Keratinocyte (primary cell): ENCODE data around the gene SCN1B. TPM values are rescaled to one million over a fixed set of nuclear protein-coding genes. Genes with fewer than 3 reads are reported as not detected.

Experiments
- DNase-seq: peaks from one replicate; pipeline ENCODE4 v3.0.0-alpha.2; 2011; ENCODE audit warnings: low read depth, missing footprints, low spot score
- FAIRE-seq: peaks from 2 replicates; lab custom pipeline; 2011; peaks lifted over from hg19 to GRCh38; lab: Jason Lieb, UNC
- H2AFZ ChIP-seq: 2 replicates; pipeline ENCODE4 v1.6.0; 2012; ENCODE audit warnings: low read length, control low read depth, inconsistent platforms; ENCODE audit not compliant: control insufficient read depth
- H3K27ac ChIP-seq: 2 replicates; pipeline ENCODE4 v1.5.1; 2011; ENCODE audit warnings: low read length; ENCODE audit not compliant: control insufficient read depth, insufficient read depth
- H3K27me3 ChIP-seq: 3 replicates; pipeline ENCODE4 v1.6.0; 2011; ENCODE audit warnings: low read length; ENCODE audit not compliant: control insufficient read depth, insufficient read depth; ENCODE audit errors: extremely low read depth
- H3K36me3 ChIP-seq, 2 experiments: 2 replicates in 1 of 2; 3 replicates in 1 of 2; pipeline ENCODE4 v1.5.1; 2011; ENCODE audit warnings: low read length in 2 of 2, mild to moderate bottlenecking in 1 of 2; ENCODE audit not compliant: control insufficient read depth in 2 of 2, insufficient read depth in 2 of 2; ENCODE audit errors: extremely low read depth in 1 of 2
- H3K4me1 ChIP-seq: 3 replicates; pipeline ENCODE4 v1.5.1; 2011; ENCODE audit warnings: low read length; ENCODE audit not compliant: control insufficient read depth, insufficient read depth; ENCODE audit errors: extremely low read depth
- H3K4me2 ChIP-seq: 3 replicates; pipeline ENCODE4 v1.6.0; 2011; ENCODE audit warnings: low read depth, low read length; ENCODE audit not compliant: control insufficient read depth, insufficient read depth; ENCODE audit errors: extremely low read depth
- H3K4me3 ChIP-seq, 3 experiments: fragments of 200-600 bp in 1 of 3; sonication (generic) in 1 of 3; 2 replicates in 2 of 3; 3 replicates in 1 of 3; pipeline ENCODE4 v1.5.1; 2011 to 2016; ENCODE audit warnings: low read length in 3 of 3, mild to moderate bottlenecking in 3 of 3, control low read depth in 2 of 3, inconsistent platforms in 1 of 3, low read depth in 1 of 3, mixed read lengths in 1 of 3, mixed run types in 1 of 3, moderate library complexity in 1 of 3; ENCODE audit not compliant: control insufficient read depth in 2 of 3, insufficient read depth in 2 of 3; ENCODE audit errors: extremely low read depth in 1 of 3
- H3K79me2 ChIP-seq: 2 replicates; pipeline ENCODE4 v1.6.0; 2012; ENCODE audit warnings: low read length; ENCODE audit not compliant: control insufficient read depth, insufficient read depth
- H3K9ac ChIP-seq: 3 replicates; pipeline ENCODE4 v1.6.0; 2011; ENCODE audit warnings: low read length; ENCODE audit not compliant: control insufficient read depth, insufficient read depth; ENCODE audit errors: extremely low read depth
- H3K9me1 ChIP-seq: 3 replicates; pipeline ENCODE4 v1.6.0; 2011; ENCODE audit warnings: low read length; ENCODE audit not compliant: control insufficient read depth, insufficient read depth; ENCODE audit errors: extremely low read depth
- H3K9me3 ChIP-seq: 2 replicates; pipeline ENCODE4 v1.5.1; 2012; ENCODE audit warnings: low read depth, low read length; ENCODE audit not compliant: control insufficient read depth
- H4K20me1 ChIP-seq: 3 replicates; pipeline ENCODE4 v1.6.0; 2011; ENCODE audit warnings: low read length; ENCODE audit not compliant: control insufficient read depth, insufficient read depth; ENCODE audit errors: extremely low read depth
- CTCF ChIP-seq, 3 experiments: IDR thresholded peaks in 1 of 3; conservative IDR thresholded peaks in 1 of 3; optimal IDR thresholded peaks in 1 of 3; 2 replicates in 2 of 3; 3 replicates in 1 of 3; pipeline versions ENCODE3 to v1.5.1; 2011; ENCODE audit warnings: low read length in 3 of 3, mild to moderate bottlenecking in 3 of 3, moderate library complexity in 2 of 3, control low read depth in 1 of 3, inconsistent platforms in 1 of 3; ENCODE audit not compliant: insufficient read depth in 2 of 3; ENCODE audit errors: extremely low read depth in 1 of 3
- EZH2 ChIP-seq: IDR thresholded peaks from one replicate; pipeline ENCODE4 v1.6.1; 2012; ENCODE audit warnings: inconsistent platforms, mild to moderate bottlenecking, low read length, moderate library complexity
- dilution Hi-C: fragments of 300-500 bp; cut with MboI; formaldehyde crosslinking; loops from one replicate; pipeline ENCODE4 v1.7.0; 2020; ENCODE audit warnings: low sequenced_read_pairs; ENCODE audit not compliant: extremely low pct_ligation_motif_present
- polyA plus RNA-seq, 5 experiments: library from polyadenylated mRNA; depleted of rRNA in 3 of 5; stranded (reverse) in 3 of 5; stranded (forward) in 1 of 5; unstranded in 1 of 5; fragments of >200 nt; gene quantifications; 1 replicate in 1 of 5; 2 replicates in 3 of 5; 3 replicates in 1 of 5; pipeline versions ENCODE4 v1.2.1 to v1.2.3, GENCODE V29; 2011 to 2012; ENCODE audit warnings: missing spikeins in 2 of 5, low read depth in 1 of 5, low replicate concordance in 1 of 5

The SCN1B gene
- polyA plus RNA-seq, 1 donor (not counting 4 experiments of a cell fraction or from before 2014, with no cell fraction given): 0.30 TPM

DNA sequence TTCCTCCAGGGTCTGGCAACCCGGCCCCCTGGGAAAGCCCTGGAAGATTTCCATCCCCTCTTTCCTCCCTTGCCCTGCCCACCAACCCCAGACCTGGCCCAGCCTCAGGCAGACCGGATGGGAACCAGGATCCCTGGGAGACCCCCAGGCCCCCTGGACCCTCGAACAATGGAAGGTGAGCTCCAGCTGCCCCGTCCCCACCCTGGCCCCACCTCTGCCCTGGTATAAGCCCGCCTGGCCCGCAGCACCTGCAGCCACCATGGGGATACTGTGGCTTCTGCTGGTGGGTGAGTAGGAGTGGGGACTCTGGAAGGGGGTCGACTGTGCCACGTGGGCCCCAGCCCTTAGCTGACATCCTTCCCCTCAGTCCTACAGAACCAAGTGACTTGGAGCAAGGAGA is 43.7 kb downstream of the SCN1B start:
- Histone ChIP-seq H4K20me1 (no peaks in the 10 kb centered on the region), H3K9me3 (peaks cover 4% of the 10 kb centered on the region), H3K9me1 (no peaks in the 10 kb centered on the region), H3K27me3 (no peaks in the 10 kb centered on the region), H3K36me3 (no peaks in the 10 kb centered on the region), H3K4me1 (no peaks in the 10 kb centered on the region), H3K9ac (no peak overlapping the region), H3K4me3 (no peak overlapping the region), H3K27ac (no peak overlapping the region), H3K79me2 (no peaks in the 10 kb centered on the region), H2AFZ (no peak overlapping the region), H3K4me2 (no peak overlapping the region)
- dilution Hi-C loops: no loop called here
- no peak for FAIRE-seq
- TF ChIP-seq EZH2: no peak
- no peak for TF ChIP-seq CTCF (optimal IDR thresholded peaks at IDR 0.05 in 1 of 3, IDR thresholded peaks at IDR 0.05 in 1 of 3, conservative IDR thresholded peaks at IDR 0.05 in 1 of 3; ENCODE audit: extremely low read depth in 1 of 3, insufficient read depth in 2 of 3, low read length in 3 of 3)
- DNase-seq: no peak

DNA sequence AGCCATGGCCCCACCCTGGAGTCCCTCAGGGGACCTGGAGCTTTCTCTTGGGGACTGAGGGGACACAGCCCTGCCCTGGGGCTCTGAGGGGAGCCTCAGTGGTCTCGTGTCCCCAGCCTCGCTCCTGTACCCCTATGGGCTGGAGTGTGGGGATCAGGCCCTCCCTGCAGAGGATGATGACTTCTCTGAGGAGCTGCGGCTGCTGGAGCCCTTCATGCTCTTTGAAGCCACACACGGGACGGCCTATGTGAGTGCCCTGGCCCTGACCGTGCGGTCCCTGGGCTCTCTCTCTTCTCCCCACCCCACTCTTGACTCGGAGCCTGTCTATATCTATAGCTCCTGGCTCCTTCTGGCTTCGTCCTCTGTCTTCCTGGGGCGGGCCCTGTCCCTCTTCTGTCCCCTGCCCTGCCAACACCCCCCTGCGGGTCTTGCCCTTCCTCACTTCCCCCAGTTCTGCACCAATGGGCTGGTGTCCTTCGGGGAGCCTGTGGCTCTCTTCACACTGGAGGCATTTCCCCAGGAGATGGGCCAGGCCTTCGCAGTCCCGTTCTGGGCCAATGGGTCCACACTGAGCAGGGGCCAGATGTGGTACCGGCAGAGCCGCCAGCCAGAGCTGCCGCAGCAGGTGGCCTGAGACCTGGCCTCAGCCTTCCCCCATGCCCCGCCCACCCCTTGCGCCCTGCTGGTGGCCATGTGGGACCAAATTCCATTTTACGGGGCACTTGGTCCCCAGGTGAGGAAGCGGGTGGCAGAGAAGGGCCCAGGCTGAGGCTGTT is 44.3 kb downstream of the SCN1B start:
- H3K36me3 ChIP-seq: no peaks in the 10 kb centered on the region
- H3K4me1 ChIP-seq: no peaks in the 10 kb centered on the region
- H3K27ac ChIP-seq: no peak overlapping the region
- H3K9ac ChIP-seq: no peak overlapping the region
- no peaks in the 10 kb centered on the region for H3K79me2 ChIP-seq
- dilution Hi-C loops: no loop called here
- no peaks in the 10 kb centered on the region for H3K9me1 ChIP-seq
- H2AFZ ChIP-seq: no peak overlapping the region
- no peak overlapping the region for H3K4me2 ChIP-seq
- FAIRE-seq: no peak
- no peak overlapping the region for H3K4me3 ChIP-seq
- no peak for DNase-seq
- H3K27me3 ChIP-seq: no peaks in the 10 kb centered on the region
- H3K9me3 ChIP-seq: peaks cover 4% of the 10 kb centered on the region
- H4K20me1 ChIP-seq: no peaks in the 10 kb centered on the region
- TF ChIP-seq EZH2 (no peak), CTCF (optimal IDR thresholded peaks at IDR 0.05 in 1 of 3, IDR thresholded peaks at IDR 0.05 in 1 of 3, conservative IDR thresholded peaks at IDR 0.05 in 1 of 3; ENCODE audit: extremely low read depth in 1 of 3, insufficient read depth in 2 of 3, low read length in 3 of 3) (no peak)
